ENCODE data around the gene VPS13A.

GRCh38 chr9:77128125-77128789 is 49.1 kb upstream of the VPS13A start:
- no peak for TF ChIP-seq CTCF (IDR thresholded peaks at IDR 0.05; ENCODE audit: low read depth, low read length)
- no peak for TF ChIP-seq POLR2A (IDR thresholded peaks at IDR 0.05; ENCODE audit: extremely low read depth, insufficient read length)
